Effector memory CD4-positive, alpha-beta T cell (primary cell): Measurements from ENCODE around the gene KCNIP4.

Experiments
- DNase-seq, 3 donors: peaks; one replicate each; pipeline ENCODE4 v3.0.0-alpha.2; 2020
- H3K27ac ChIP-seq: 2 replicates; pipeline ENCODE4 v1.7.0; 2013; ENCODE audit warnings: mild to moderate bottlenecking, low read length, moderate library complexity; ENCODE audit not compliant: insufficient read depth, poor library complexity, severe bottlenecking
- H3K27me3 ChIP-seq: replicated peaks from 2 replicates; pipeline ENCODE4 v1.7.0; 2013; ENCODE audit warnings: mild to moderate bottlenecking, low read length; ENCODE audit not compliant: insufficient read depth, control insufficient read depth, poor library complexity, severe bottlenecking
- H3K36me3 ChIP-seq: 2 replicates; pipeline ENCODE4 v1.7.0; 2013; ENCODE audit warnings: mild to moderate bottlenecking, low read length, moderate library complexity; ENCODE audit not compliant: control insufficient read depth, insufficient read depth
- H3K4me1 ChIP-seq: 2 replicates; pipeline ENCODE4 v1.7.0; 2013; ENCODE audit warnings: low read length, mild to moderate bottlenecking; ENCODE audit not compliant: control insufficient read depth, insufficient read depth, poor library complexity, severe bottlenecking
- H3K4me3 ChIP-seq: 2 replicates; pipeline ENCODE4 v1.7.0; 2013; ENCODE audit warnings: low read length, low read depth, mild to moderate bottlenecking; ENCODE audit not compliant: insufficient read depth, poor library complexity, severe bottlenecking
- H3K9me3 ChIP-seq: 2 replicates; pipeline ENCODE4 v1.7.0; 2013; ENCODE audit warnings: mild to moderate bottlenecking, low read length, moderate library complexity; ENCODE audit not compliant: control insufficient read depth

The KCNIP4 gene

DNA sequence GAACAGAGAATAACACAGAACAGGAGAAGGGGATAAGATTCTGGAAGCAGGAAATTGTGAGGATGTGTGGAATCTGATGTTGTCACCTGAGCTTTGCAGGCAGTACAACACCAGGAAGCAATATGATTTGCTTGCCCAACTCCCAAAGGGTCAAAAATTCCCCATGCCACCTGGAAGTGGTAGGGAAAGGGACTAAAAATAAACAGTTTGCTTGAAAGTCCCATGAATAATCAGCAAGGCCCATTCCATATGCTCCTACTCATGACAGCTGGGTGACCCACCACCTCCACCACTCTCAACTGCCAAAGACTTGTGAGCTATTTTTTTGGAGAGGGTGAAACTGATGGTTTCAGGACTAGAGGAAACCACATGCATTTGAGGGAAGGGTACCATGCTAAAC lies 168.4 kb downstream of the KCNIP4 start:
- no peak overlapping the region for H3K27ac ChIP-seq

GRCh38 chr4:21778702-21779101 lies 169.9 kb downstream of the KCNIP4 start:
- H3K27ac ChIP-seq, result no peak overlapping the region
- H3K4me3 ChIP-seq, result no peak overlapping the region
- H3K4me1 ChIP-seq, result no peaks in the 10 kb centered on the region
- no peak for DNase-seq
- H3K36me3 ChIP-seq, result no peaks in the 10 kb centered on the region
- no peaks in the 10 kb centered on the region for H3K27me3 ChIP-seq
- H3K9me3 ChIP-seq, result no peaks in the 10 kb centered on the region

More for the DNA sequence above, 168.4 kb downstream of the KCNIP4 start:
- no peaks in the 10 kb centered on the region for H3K9me3 ChIP-seq
- DNase-seq, result no peak
- H3K4me1 ChIP-seq, result no peaks in the 10 kb centered on the region
- H3K4me3 ChIP-seq, result no peak overlapping the region
- no peaks in the 10 kb centered on the region for H3K27me3 ChIP-seq
- H3K36me3 ChIP-seq, result no peaks in the 10 kb centered on the region

- Histone ChIP-seq H3K27ac (no peak overlapping the region), H3K27me3 (no peaks in the 10 kb centered on the region), H3K9me3 (no peaks in the 10 kb centered on the region), H3K36me3 (no peaks in the 10 kb centered on the region), H3K4me3 (no peak overlapping the region), H3K4me1 (no peaks in the 10 kb centered on the region)
- DNase-seq, result no peak
Observed at GRCh38 chr4:21775703-21776102, 172.9 kb downstream of the KCNIP4 start.

DNA sequence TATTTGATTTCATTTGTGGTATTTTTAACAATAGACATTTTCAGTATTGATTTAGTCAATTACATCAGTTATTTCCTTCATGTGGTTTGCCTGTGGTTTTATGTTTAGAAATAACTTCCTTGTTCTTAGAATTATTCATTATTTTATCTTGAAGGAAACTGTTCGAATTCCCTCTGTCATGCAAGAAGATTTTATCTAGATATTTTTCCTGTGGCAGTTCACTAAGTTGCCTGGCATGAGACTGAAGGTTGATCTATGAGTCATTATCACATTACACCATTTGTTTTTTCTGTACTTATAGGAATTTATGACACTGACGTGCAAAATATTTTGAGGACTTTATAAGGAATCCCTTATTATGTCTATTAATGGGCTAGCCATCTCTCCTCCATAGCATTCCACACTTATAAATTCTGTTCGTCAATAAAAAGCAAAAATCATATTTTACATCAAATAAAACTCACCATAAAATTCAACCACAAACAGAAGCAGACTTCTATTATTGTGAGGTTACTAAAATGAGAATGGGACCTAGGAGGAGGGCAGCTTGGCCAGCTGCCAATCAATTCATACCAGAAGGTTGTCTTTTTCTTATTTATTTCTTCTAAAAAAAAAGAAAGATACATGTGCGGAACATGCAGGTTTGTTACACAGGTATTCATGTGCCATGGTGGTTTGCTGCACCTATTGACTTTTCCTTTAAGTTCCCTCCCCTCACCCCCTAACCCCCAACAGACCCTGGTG lies 179.0 kb downstream of the KCNIP4 start:
- Histone ChIP-seq H3K27ac (no peak overlapping the region), H3K4me1 (no peaks in the 10 kb centered on the region), H3K27me3 (no peaks in the 10 kb centered on the region), H3K4me3 (no peak overlapping the region), H3K9me3 (no peaks in the 10 kb centered on the region), H3K36me3 (no peaks in the 10 kb centered on the region)
- DNase-seq, result no peak

GRCh38 chr4:21768349-21769310 lies 179.9 kb downstream of the KCNIP4 start:
- no peak for DNase-seq
- no peaks in the 10 kb centered on the region for H3K4me1 ChIP-seq

DNA sequence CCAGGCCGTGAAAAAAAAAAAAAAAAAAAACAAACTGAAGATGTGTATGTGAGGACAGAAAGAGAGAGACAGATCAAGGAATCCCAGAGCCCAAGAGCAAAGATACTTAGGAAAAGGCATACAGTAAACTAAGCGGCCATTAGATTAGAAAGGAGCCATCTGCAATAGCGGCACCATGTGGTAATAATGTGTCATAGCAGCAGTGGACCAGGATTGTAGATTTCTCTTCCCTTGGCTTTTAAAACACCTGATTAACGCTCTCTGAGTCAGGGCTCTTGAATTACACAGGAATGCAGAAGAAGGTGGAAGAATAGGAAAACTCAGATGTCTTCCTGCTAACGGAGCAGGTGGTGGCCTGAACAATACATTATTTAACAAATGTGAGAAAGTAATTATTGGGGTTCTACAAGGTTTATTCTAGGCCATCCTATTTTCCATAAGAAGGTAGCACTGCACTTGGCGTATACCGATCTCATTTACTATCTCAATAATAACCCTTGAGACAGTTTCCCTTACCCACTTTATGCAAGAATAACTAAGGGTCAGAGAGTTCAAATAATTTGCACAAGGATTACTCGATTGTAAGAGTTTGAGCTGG lies 182.7 kb downstream of the KCNIP4 start:
- Histone ChIP-seq H3K36me3 (no peaks in the 10 kb centered on the region), H3K27me3 (no peaks in the 10 kb centered on the region), H3K9me3 (no peaks in the 10 kb centered on the region), H3K27ac (no peak overlapping the region), H3K4me3 (no peak overlapping the region), H3K4me1 (no peaks in the 10 kb centered on the region)
- no peak for DNase-seq

More at GRCh38 chr4:21768349-21769310, 179.9 kb downstream of the KCNIP4 start:
- no peak overlapping the region for H3K4me3 ChIP-seq
- H3K9me3 ChIP-seq, result no peaks in the 10 kb centered on the region
- H3K36me3 ChIP-seq, result no peaks in the 10 kb centered on the region
- H3K27ac ChIP-seq, result no peak overlapping the region
- no peaks in the 10 kb centered on the region for H3K27me3 ChIP-seq

- no peak for DNase-seq
Observed at GRCh38 chr4:21763855-21764254, 184.7 kb downstream of the KCNIP4 start.

DNA sequence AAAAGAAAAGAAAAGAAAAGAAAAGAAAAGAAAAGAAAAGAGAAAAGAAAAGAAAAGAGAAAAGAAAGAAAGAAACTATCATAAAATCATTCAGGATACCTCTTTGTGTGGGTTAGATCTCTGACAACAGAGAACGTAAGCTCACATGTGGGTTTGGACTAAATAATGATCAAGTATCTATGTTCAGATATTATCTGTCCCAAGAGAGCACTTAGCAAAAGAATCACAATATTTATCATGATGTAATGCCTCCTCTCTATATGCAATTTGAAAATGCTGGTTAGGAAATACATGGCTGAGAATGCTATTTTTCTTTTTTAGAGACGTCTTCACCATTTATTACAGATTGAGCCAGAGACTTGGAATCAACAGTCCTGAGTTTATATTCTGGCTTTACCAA lies 191.3 kb downstream of the KCNIP4 start:
- Histone ChIP-seq H3K9me3 (no peaks in the 10 kb centered on the region), H3K36me3 (no peaks in the 10 kb centered on the region), H3K27ac (no peak overlapping the region), H3K27me3 (no peaks in the 10 kb centered on the region), H3K4me3 (no peak overlapping the region), H3K4me1 (no peaks in the 10 kb centered on the region)
- no peak for DNase-seq

More at GRCh38 chr4:21763855-21764254, 184.7 kb downstream of the KCNIP4 start:
- H3K36me3 ChIP-seq, result no peaks in the 10 kb centered on the region
- no peak overlapping the region for H3K4me3 ChIP-seq
- H3K27ac ChIP-seq, result no peak overlapping the region
- no peaks in the 10 kb centered on the region for H3K27me3 ChIP-seq
- H3K9me3 ChIP-seq, result no peaks in the 10 kb centered on the region
- H3K4me1 ChIP-seq, result no peaks in the 10 kb centered on the region

DNA sequence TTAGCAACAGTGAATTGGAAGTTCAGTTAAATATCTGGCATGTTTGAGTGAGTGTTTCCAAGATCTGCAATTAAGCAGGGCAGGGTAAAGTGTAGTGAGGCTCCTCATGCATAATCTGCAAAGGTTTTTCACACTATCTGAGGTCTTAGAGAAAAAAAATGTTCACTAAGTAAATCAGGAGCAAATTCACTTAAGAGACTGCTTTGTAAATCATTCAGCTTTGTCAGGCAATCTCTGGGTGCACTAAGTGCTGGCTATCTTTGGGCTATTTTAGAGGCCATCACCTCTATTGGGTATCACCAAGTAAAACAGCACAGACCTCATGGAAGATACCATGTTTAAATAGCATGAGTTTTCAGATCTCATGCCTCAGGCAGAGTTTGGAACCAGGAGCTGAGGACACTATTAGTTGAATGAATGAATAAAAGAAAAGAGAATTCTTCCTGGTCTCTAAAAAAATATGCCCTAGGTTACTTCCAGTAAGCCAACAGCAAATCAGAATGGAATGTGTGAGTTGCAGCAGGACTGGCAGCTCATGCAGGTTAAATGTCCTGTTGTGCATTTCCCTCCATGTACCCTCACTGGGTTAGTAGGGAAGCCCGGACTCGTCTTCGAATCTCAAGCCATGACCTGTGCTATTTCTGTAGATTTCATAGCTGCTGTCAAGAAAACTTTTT lies 195.3 kb downstream of the KCNIP4 start:
- no peaks in the 10 kb centered on the region for H3K9me3 ChIP-seq
- DNase-seq, result no peak
- no peak overlapping the region for H3K27ac ChIP-seq
- H3K4me3 ChIP-seq, result no peak overlapping the region
- no peaks in the 10 kb centered on the region for H3K36me3 ChIP-seq
- H3K27me3 ChIP-seq, result no peaks in the 10 kb centered on the region
- no peaks in the 10 kb centered on the region for H3K4me1 ChIP-seq
